HG02763 (cell line): ENCODE measurements around the gene EYA4.

Source experiments
- ATAC-seq: cut with Tn5 transposase; IDR thresholded peaks from one replicate; pipeline ENCODE4 v1.9.1; 2021; ENCODE audit warnings: mild to moderate bottlenecking, moderate library complexity; ENCODE audit not compliant: unreplicated experiment

The EYA4 gene

GRCh38 chr6:133343220-133343619 lies 102.1 kb downstream of the EYA4 start:
- no peak for ATAC-seq

DNA sequence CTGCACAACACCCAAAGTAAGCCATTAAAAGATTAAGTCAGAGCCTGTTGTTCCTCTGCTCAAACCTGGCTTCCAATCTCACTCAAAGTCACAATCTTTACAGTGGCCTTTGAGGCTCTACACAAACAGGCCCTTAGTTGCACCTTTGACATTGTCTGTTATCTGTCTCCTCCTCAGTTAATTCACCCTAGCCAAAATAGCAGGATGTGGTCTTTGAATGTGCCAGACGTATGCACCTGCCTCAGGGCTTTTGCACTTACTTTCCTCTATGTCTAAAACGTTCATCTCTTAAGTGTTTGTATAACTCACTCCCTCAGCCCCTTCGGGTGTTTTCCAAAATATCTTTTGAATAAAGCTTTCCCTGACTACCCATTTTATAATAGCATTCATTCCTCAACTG lies 107.7 kb downstream of the EYA4 start:
- ATAC-seq, result no peak

DNA sequence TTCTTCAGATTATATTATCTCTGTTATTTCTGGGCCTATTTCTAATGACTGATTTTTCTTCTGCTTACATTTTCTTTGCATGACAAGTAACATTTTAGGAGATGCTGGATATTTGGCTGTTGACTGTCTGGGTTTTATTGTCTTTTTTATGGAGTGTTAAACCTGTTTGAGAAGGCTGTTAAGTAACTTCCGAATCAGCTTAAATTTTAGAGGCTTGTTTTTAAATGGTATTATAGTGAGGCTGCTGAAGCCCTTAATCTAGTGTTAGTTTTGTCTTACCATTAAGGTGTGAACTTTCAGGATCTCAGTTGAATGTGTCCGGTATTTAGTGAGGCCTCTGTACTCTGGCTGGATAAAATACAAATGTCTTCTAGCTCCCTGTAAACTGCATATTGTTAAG lies 109.8 kb downstream of the EYA4 start:
- no peak for ATAC-seq

GRCh38 chr6:133352046-133352445 lies 110.9 kb downstream of the EYA4 start:
- ATAC-seq, result no peak

GRCh38 chr6:133353061-133353460 lies 111.9 kb downstream of the EYA4 start:
- no peak for ATAC-seq

GRCh38 chr6:133355922-133356321 lies 114.8 kb downstream of the EYA4 start:
- no peak for ATAC-seq

DNA sequence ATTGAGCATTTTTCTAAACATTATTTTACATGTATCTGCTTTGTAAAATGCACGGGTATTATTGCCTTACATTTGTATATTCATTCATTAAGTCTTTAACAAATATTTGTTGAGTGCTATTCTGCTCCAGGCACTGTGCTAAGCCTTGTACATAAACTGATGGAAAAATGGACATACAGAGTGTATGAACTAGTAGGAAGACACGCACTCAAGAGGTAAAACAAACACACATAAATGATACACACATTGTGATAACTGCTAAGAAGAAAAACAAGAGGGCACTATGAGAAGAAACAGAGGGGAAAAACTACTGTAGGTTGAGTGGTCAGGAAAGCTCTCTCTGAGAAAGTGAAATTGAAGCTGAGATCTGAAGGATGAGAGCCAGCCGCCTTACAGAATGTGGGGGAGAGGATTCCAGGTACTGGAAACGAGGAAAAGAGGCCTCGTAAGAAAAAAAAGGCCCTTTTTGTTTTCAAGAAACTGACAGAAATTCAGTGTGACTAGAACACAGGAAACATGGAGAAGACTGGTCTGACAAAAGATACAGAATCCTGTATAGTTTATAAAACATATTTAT lies 117.5 kb downstream of the EYA4 start:
- no peak for ATAC-seq

DNA sequence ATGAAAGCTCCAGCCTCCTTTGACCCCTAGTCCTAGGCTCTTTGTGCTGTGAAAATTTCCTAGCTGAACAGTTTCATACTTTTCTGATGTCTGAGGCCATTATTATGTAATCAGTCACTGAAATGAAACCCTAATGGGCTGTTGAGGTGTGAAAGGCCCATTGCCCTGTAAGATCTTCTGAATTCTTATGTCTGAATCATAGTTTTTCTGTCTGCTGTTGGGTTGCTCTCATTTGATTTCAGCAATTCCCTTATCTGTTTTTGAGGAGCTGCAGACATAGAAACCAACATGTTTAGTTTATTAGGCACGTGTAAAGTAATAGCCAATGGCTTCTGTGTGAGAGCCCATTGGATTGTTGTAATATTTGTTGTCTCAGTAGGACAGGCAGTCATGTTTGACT lies 118.1 kb downstream of the EYA4 start:
- no peak for ATAC-seq

GRCh38 chr6:133359760-133360159 lies 118.6 kb downstream of the EYA4 start:
- ATAC-seq, result no peak

DNA sequence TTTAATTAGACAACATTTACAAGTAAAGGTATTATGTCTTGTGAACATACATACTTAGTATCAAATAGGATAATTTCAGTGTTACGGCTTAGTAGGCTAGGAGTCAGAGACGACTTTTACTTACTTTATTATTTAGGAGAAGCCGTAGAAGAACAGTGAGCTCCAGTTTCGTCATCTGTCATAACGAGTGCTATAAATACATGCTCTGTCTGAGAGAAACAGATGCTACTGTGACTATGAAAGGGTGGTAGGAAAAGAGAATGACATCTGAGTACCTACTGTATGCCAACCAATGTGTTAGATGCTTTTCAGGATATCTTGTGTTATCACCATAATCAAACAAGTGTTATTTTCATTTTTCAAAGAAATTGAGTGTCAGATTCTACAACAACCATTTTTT lies 119.0 kb downstream of the EYA4 start:
- ATAC-seq, result no peak

DNA sequence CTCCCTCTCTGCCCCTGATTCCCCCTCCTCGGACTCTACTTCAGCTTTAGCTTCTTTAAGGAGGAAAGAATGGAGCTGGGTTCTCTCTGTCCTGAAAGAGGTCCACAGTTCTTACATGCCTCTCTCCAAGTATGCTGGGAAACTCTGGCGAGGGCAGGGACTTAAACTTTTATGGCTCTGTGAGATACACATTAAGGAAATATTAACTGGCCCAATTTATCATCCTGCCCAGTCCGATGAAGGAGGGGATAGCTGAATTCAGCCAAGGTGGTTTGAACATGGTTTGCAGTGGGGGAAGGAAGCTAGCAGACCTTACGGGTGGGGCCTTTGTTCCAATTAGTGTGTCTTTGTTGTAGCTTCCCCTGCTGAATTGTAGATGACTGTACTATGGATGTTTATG lies 121.7 kb downstream of the EYA4 start:
- no peak for ATAC-seq

DNA sequence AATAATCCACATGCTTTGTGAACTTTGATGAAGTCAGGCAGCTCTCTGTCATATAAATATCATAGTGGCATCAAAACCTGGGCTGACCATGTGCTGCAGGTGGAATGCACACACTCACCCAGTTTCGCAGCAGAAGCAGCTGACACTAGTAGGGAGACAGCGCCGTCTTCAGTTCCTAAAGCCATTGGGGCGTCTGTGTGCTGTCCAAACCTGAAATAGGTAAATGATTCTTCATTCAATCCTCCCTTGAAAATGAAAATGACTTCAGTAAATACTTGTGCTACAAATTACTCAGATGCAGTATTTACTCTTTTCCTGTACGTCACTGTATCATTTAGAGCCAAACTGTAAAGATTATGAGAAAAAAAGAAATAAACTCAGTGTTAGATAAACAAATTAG lies 127.5 kb downstream of the EYA4 start:
- ATAC-seq, result no peak

DNA sequence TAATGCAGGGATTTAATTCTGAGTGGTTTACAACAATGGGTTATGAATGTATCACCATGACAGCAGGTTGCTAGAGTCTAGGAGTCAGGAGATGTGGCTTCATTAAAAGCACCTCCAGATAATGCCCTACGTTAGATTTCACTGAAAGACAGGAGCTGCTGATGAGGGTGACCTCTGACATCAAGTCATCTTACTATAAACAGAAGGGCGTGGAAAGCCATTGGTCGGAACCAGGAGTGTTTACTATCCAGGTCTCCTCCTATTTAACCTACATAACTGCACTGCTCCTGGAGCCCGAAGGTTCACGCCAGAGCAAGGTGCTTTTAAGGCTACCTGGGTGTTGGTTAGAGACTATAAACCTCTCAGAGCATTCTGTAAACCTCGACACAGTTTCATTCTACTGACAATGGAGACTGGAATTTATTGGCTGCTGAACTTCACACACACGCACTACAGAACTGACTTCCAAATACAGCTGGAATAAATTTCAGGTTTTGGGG lies 128.7 kb downstream of the EYA4 start:
- ATAC-seq, result no peak

DNA sequence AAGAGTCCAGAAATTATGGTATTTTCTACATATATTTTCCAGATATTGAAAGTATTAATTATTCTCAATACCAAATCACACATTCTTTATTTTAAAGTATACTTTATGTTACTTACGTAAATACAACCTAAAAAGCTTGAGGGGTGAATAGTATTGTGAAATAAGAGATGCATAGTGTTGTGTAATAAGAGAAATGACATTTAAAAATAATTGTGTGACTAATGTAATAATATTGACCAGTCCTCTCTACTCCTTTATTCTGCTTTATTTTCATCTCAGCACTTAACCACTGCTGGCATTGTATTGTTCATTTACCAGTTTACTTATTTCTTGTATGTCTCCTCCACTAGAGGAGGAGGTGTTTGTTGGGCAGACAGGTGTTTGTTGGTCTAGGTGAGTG lies 135.6 kb downstream of the EYA4 start:
- ATAC-seq, result no peak

DNA sequence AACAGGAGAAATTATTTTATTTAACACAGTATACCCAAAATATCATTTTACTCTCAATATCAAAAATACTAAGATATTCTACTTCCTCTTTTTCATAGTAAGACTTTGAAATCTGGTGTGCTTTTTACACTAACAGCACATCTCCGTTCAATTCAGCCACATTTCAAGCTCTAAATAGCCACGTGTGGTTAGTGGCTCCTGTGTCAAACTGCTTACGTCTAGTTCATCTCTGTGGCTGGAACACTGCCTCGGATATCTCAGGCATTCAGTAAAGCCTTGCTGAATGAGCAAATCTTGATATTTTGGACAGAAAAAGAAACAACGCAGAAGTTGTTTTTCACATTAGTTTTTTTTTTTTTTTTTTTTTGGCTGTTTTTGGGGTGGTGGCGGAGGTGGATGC lies 136.1 kb downstream of the EYA4 start:
- no peak for ATAC-seq

- ATAC-seq, result no peak
These were observed 138.9 kb downstream of the EYA4 start for GRCh38 chr6:133380047-133380446.

GRCh38 chr6:133380723-133381122 lies 139.6 kb downstream of the EYA4 start:
- ATAC-seq, result no peak

DNA sequence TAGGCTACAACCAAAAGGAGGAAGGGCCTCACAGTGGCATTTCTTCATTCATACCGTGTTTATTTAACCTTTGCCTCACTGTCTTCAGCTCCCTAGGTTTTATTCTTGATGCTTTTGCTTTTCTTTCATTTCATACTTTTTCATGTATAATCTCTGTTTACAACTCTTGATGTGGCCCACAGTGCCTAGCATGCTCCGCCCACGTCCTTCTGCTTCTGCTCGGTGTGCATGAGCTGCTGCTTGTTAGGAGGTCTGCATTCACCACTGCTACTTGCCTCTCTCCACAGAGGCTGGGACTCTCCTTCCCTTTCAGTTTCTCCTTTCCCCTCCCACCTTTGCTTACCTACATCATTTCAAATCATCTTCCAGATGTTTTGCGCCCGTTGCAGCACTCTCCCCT lies 147.6 kb downstream of the EYA4 start:
- ATAC-seq, result no peak

- ATAC-seq, result no peak
These were observed 149.0 kb downstream of the EYA4 start for GRCh38 chr6:133390168-133390567.

DNA sequence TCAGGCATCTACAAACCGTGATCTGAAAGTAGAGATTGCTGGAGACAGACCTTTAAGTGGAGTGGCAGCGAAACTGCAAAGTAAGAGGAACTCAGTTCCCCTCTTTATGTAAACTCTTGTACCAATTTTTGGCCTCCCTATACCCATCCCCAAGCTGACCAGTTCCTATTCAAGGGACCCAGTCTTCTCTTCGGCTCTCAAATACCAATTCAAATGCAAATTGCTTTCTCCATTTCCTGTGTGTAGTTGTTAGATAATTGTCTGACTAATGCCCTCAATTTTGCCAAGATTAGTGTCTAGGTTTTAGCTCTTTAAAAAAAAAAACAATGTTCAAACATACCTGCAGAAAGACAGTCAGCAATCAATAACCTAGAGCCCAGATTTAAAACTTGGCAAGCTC lies 150.9 kb downstream of the EYA4 start:
- ATAC-seq, result no peak

- ATAC-seq, result no peak
These were observed 151.5 kb downstream of the EYA4 start for GRCh38 chr6:133392641-133393040.

GRCh38 chr6:133393891-133394290 lies 152.7 kb downstream of the EYA4 start:
- ATAC-seq, result no peak

GRCh38 chr6:133394630-133395029 lies 153.5 kb downstream of the EYA4 start:
- no peak for ATAC-seq
